Measurements from ENCODE around the gene IKZF1.

IKZF1 gene

GRCh38 chr7:50406935-50407334 lies 102.4 kb downstream of the IKZF1 start:
- H4K20me1 ChIP-seq (ENCODE audit: insufficient read depth, low read length), result no peaks in the 10 kb centered on the region; the same call in 1 of the 2 replicates
- TF ChIP-seq EZH2 (IDR thresholded peaks at IDR 0.05; ENCODE audit: borderline replicate concordance, low read depth, low read length, severe bottlenecking) (no peak), CTCF (IDR thresholded peaks at IDR 0.05; ENCODE audit: borderline replicate concordance, extremely low read depth, low read length, poor library complexity, severe bottlenecking) (no peak)
- no peak overlapping the region for H2AFZ ChIP-seq (ENCODE audit: low read depth, low read length)
- DNase-seq (no peak), ATAC-seq (ENCODE audit: insufficient read depth, low read depth) (peak; percentile 7; the same call in 2 of the 3 replicates)
- H3K36me3 ChIP-seq (ENCODE audit: insufficient read depth, low read length), result peaks cover 26% of the 10 kb centered on the region
- H3K27me3 ChIP-seq (ENCODE audit: insufficient read depth, low read length, poor library complexity), result no peaks in the 10 kb centered on the region
- H3K9ac ChIP-seq (ENCODE audit: low read depth, low read length), result no peak overlapping the region
- H3K27ac ChIP-seq (ENCODE audit: low read length), result no peak overlapping the region
- H3K79me2 ChIP-seq (ENCODE audit: insufficient read depth, low read length), result no peaks in the 10 kb centered on the region
- peaks cover 8% of the 10 kb centered on the region for H3K4me1 ChIP-seq (ENCODE audit: insufficient read depth, low read length)
- no peak overlapping the region for H3K4me3 ChIP-seq (ENCODE audit: low read depth in 1 of 2, low read length in 2 of 2)
- H3K9me3 ChIP-seq (ENCODE audit: insufficient read depth, low read length, severe bottlenecking), result no peaks in the 10 kb centered on the region
- no peak overlapping the region for H3K4me2 ChIP-seq (ENCODE audit: insufficient read depth, low read length)

GRCh38 chr7:50409856-50410745 lies 105.6 kb downstream of the IKZF1 start:
- no peak overlapping the region for H2AFZ ChIP-seq (ENCODE audit: low read depth, low read length)
- no peaks in the 10 kb centered on the region for H3K27me3 ChIP-seq (ENCODE audit: insufficient read depth, low read length, poor library complexity)
- no peak for TF ChIP-seq EZH2 (IDR thresholded peaks at IDR 0.05; ENCODE audit: borderline replicate concordance, low read depth, low read length, severe bottlenecking)
- no peak for TF ChIP-seq CTCF (IDR thresholded peaks at IDR 0.05; ENCODE audit: borderline replicate concordance, extremely low read depth, low read length, poor library complexity, severe bottlenecking)
- H4K20me1 ChIP-seq (ENCODE audit: insufficient read depth, low read length), result no peaks in the 10 kb centered on the region; the same call in 1 of the 2 replicates
- H3K4me3 ChIP-seq (ENCODE audit: low read depth in 1 of 2, low read length in 2 of 2), result no peak overlapping the region
- no peaks in the 10 kb centered on the region for H3K79me2 ChIP-seq (ENCODE audit: insufficient read depth, low read length)
- peak; percentile 80 for ATAC-seq (ENCODE audit: insufficient read depth, low read depth)
- H3K4me2 ChIP-seq (ENCODE audit: insufficient read depth, low read length), result no peak overlapping the region
- H3K9ac ChIP-seq (ENCODE audit: low read depth, low read length), result no peak overlapping the region
- H3K27ac ChIP-seq (ENCODE audit: low read length), result peak overlapping the region; percentile 32; the same call in 1 of the 2 replicates
- no peaks in the 10 kb centered on the region for H3K9me3 ChIP-seq (ENCODE audit: insufficient read depth, low read length, severe bottlenecking)
- no peaks in the 10 kb centered on the region for H3K36me3 ChIP-seq (ENCODE audit: insufficient read depth, low read length)
- peak; percentile 75 for DNase-seq
- H3K4me1 ChIP-seq (ENCODE audit: insufficient read depth, low read length), result peaks cover 8% of the 10 kb centered on the region

- H3K9me3 ChIP-seq (ENCODE audit: insufficient read depth, low read length, severe bottlenecking), result no peaks in the 10 kb centered on the region
- H3K9ac ChIP-seq (ENCODE audit: low read depth, low read length), result no peak overlapping the region
- TF ChIP-seq CTCF (IDR thresholded peaks at IDR 0.05; ENCODE audit: borderline replicate concordance, extremely low read depth, low read length, poor library complexity, severe bottlenecking), result no peak
- no peak for TF ChIP-seq EZH2 (IDR thresholded peaks at IDR 0.05; ENCODE audit: borderline replicate concordance, low read depth, low read length, severe bottlenecking)
- no peaks in the 10 kb centered on the region; the same call in 1 of the 2 replicates for H4K20me1 ChIP-seq (ENCODE audit: insufficient read depth, low read length)
- H3K27ac ChIP-seq (ENCODE audit: low read length), result no peak overlapping the region
- no peak overlapping the region for H3K4me2 ChIP-seq (ENCODE audit: insufficient read depth, low read length)
- DNase-seq, result no peak
- H3K36me3 ChIP-seq (ENCODE audit: insufficient read depth, low read length), result no peaks in the 10 kb centered on the region
- H3K27me3 ChIP-seq (ENCODE audit: insufficient read depth, low read length, poor library complexity), result no peaks in the 10 kb centered on the region
- peaks cover 8% of the 10 kb centered on the region for H3K4me1 ChIP-seq (ENCODE audit: insufficient read depth, low read length)
- no peak overlapping the region for H2AFZ ChIP-seq (ENCODE audit: low read depth, low read length)
- H3K79me2 ChIP-seq (ENCODE audit: insufficient read depth, low read length), result no peaks in the 10 kb centered on the region
- no peak for ATAC-seq (ENCODE audit: insufficient read depth, low read depth)
- no peak overlapping the region for H3K4me3 ChIP-seq (ENCODE audit: low read depth in 1 of 2, low read length in 2 of 2)
Observed at GRCh38 chr7:50411332-50411731, 106.8 kb downstream of the IKZF1 start.

All from DND-41 (cell line).